H1 (cell line): ENCODE results near the gene GNAQ. TPM values are rescaled to one million over a fixed set of nuclear protein-coding genes. Genes with fewer than 3 reads are reported as not detected.

ENCODE experiments used
- CTCF ChIA-PET: fragments of 300-600 bp; sonication (Branson Sonifier 250); formaldehyde crosslinking; loops from one replicate; lab custom pipeline; 2021; ENCODE audit not compliant: partially characterized antibody; lab: Charles Lee
- POLR2A ChIA-PET: fragments of 300-600 bp; sonication (Branson Sonifier 250); formaldehyde crosslinking; loops from one replicate; lab custom pipeline; 2021; ENCODE audit warnings: inconsistent platforms; ENCODE audit not compliant: partially characterized antibody; lab: Charles Lee
- DNase-seq, 2 experiments: peaks; one replicate each; pipeline versions ENCODE4 v3.0.0 to v3.0.0-alpha.2; 2010 to 2022; ENCODE audit warnings: low spot score in 2 of 2, low read depth in 1 of 2, mixed read lengths in 1 of 2
- FAIRE-seq: peaks from 2 replicates; lab custom pipeline; 2011; peaks lifted over from hg19 to GRCh38; lab: Jason Lieb, UNC
- H2AFZ ChIP-seq: 2 replicates; pipeline ENCODE4 v1.8.1; 2012; ENCODE audit warnings: low read length, inconsistent platforms
- H2AK5ac ChIP-seq: 2 replicates; pipeline ENCODE4 v1.6.1; 2013; ENCODE audit warnings: low read depth, low read length
- H2BK120ac ChIP-seq: replicated peaks from 2 replicates; pipeline ENCODE3; 2013; ENCODE audit warnings: low read depth, low read length, inconsistent platforms
- H2BK12ac ChIP-seq: 2 replicates; pipeline ENCODE4 v1.6.1; 2013; ENCODE audit warnings: low read depth, low read length
- H2BK15ac ChIP-seq: 2 replicates; pipeline ENCODE4 v1.6.1; 2013; ENCODE audit warnings: low read length
- H2BK20ac ChIP-seq: 2 replicates; pipeline ENCODE4 v1.6.1; 2013; ENCODE audit warnings: low read length
- H2BK5ac ChIP-seq: 2 replicates; pipeline ENCODE4 v1.6.1; 2013; ENCODE audit warnings: low read depth, low read length
- H3K14ac ChIP-seq: 2 replicates; pipeline ENCODE4 v1.6.1; 2013; ENCODE audit warnings: inconsistent platforms; ENCODE audit not compliant: insufficient read length
- H3K18ac ChIP-seq: 2 replicates; pipeline ENCODE4 v1.6.1; 2013; ENCODE audit warnings: low read length; ENCODE audit errors: extremely low read depth
- H3K23ac ChIP-seq: 2 replicates; pipeline ENCODE4 v1.6.1; 2013; ENCODE audit warnings: inconsistent platforms; ENCODE audit not compliant: insufficient read length
- H3K23me2 ChIP-seq: 2 replicates; pipeline ENCODE4 v1.6.1; 2013; ENCODE audit warnings: low read depth, low read length
- H3K27ac ChIP-seq: 2 replicates; pipeline ENCODE4 v1.6.1; 2011; ENCODE audit warnings: low read depth, low read length, inconsistent platforms
- H3K27me3 ChIP-seq, 4 experiments: replicated peaks in 1 of 4; 1 replicate in 1 of 4; 2 replicates in 3 of 4; pipeline versions ENCODE4 v1.6.1 to v1.8.1; 2011 to 2013; ENCODE audit warnings: low read length in 3 of 4, mild to moderate bottlenecking in 3 of 4, inconsistent platforms in 2 of 4, mixed read lengths in 2 of 4, moderate library complexity in 1 of 4; ENCODE audit not compliant: control insufficient read depth in 3 of 4, insufficient read depth in 3 of 4; ENCODE audit errors: extremely low read depth in 1 of 4
- H3K36me3 ChIP-seq, 4 experiments: 2 replicates each; pipeline versions ENCODE4 v1.6.1 to v1.8.1; 2011 to 2013; ENCODE audit warnings: mild to moderate bottlenecking in 4 of 4, low read length in 3 of 4, moderate library complexity in 2 of 4, control low read depth in 1 of 4, inconsistent platforms in 1 of 4; ENCODE audit not compliant: insufficient read depth in 4 of 4, control insufficient read depth in 2 of 4
- H3K4ac ChIP-seq: replicated peaks from 2 replicates; pipeline ENCODE3; 2013; ENCODE audit warnings: low read length, low read depth, mixed read lengths, inconsistent platforms; ENCODE audit not compliant: insufficient read length
- H3K4me1 ChIP-seq, 4 experiments: replicated peaks in 1 of 4; 1 replicate in 1 of 4; 2 replicates in 3 of 4; pipeline versions ENCODE4 v1.6.1 to v1.8.1; 2011 to 2013; ENCODE audit warnings: low read length in 3 of 4, inconsistent platforms in 2 of 4, mixed read lengths in 1 of 4; ENCODE audit not compliant: insufficient read depth in 4 of 4, control insufficient read depth in 3 of 4
- H3K4me2 ChIP-seq, 2 experiments: 2 replicates each; pipeline versions ENCODE4 v1.6.1 to v1.8.1; 2011 to 2013; ENCODE audit warnings: low read depth in 2 of 2, low read length in 2 of 2, control low read depth in 1 of 2, inconsistent platforms in 1 of 2, mild to moderate bottlenecking in 1 of 2; ENCODE audit not compliant: insufficient read depth in 1 of 2
- H3K4me3 ChIP-seq, 4 experiments: fragments of 200-600, 300-600 bp in 1 of 4; sonication (generic), shearing (Covaris generic), sonication (Bioruptor Twin) in 1 of 4; 2 replicates each; pipeline versions ENCODE4 v1.5.1 to v1.8.1; 2011 to 2016; ENCODE audit warnings: low read length in 4 of 4, low read depth in 3 of 4, control low read depth in 2 of 4, inconsistent platforms in 2 of 4, mild to moderate bottlenecking in 2 of 4, mixed read lengths in 1 of 4, moderate library complexity in 1 of 4; ENCODE audit not compliant: insufficient read depth in 2 of 4; ENCODE audit errors: extremely low read depth in 1 of 4
- H3K56ac ChIP-seq: replicated peaks from 2 replicates; pipeline ENCODE3; 2013; ENCODE audit warnings: low read depth, mild to moderate bottlenecking, mixed read lengths, low read length, inconsistent platforms; ENCODE audit not compliant: insufficient read length
- H3K79me1 ChIP-seq: 2 replicates; pipeline ENCODE4 v1.6.1; 2013; ENCODE audit warnings: low read depth, low read length, control low read depth
- H3K79me2 ChIP-seq, 2 experiments: 2 replicates each; pipeline versions ENCODE4 v1.6.1 to v1.8.1; 2012 to 2013; ENCODE audit warnings: low read length in 2 of 2, mild to moderate bottlenecking in 2 of 2, inconsistent platforms in 1 of 2; ENCODE audit not compliant: insufficient read depth in 2 of 2, control insufficient read depth in 1 of 2
- H3K9ac ChIP-seq, 4 experiments: replicated peaks in 1 of 4; 1 replicate in 1 of 4; 2 replicates in 3 of 4; pipeline versions ENCODE4 v1.6.1 to v1.8.1; 2011 to 2013; ENCODE audit warnings: low read depth in 3 of 4, low read length in 3 of 4, control low read depth in 2 of 4, mild to moderate bottlenecking in 2 of 4, moderate library complexity in 2 of 4, inconsistent platforms in 1 of 4; ENCODE audit errors: extremely low read depth in 1 of 4
- H3K9me3 ChIP-seq, 2 experiments: 2 replicates each; pipeline versions ENCODE4 v1.6.1 to v1.8.1; 2012 to 2013; ENCODE audit warnings: mild to moderate bottlenecking in 2 of 2, moderate library complexity in 2 of 2, control low read depth in 1 of 2, inconsistent platforms in 1 of 2, low read depth in 1 of 2, low read length in 1 of 2, mixed read lengths in 1 of 2; ENCODE audit not compliant: insufficient read depth in 2 of 2
- H4K20me1 ChIP-seq, 2 experiments: replicated peaks in 1 of 2; 2 replicates each; pipeline versions ENCODE3 to v1.8.1; 2011 to 2013; ENCODE audit warnings: inconsistent platforms in 2 of 2, low read length in 2 of 2, mild to moderate bottlenecking in 1 of 2; ENCODE audit not compliant: insufficient read depth in 2 of 2, control insufficient read depth in 1 of 2
- H4K5ac ChIP-seq: 2 replicates; pipeline ENCODE4 v1.6.1; 2013; ENCODE audit warnings: low read length, low read depth, mixed read lengths, inconsistent platforms; ENCODE audit not compliant: insufficient read length
- H4K8ac ChIP-seq: 2 replicates; pipeline ENCODE4 v1.8.0; 2013; ENCODE audit warnings: mild to moderate bottlenecking, moderate library complexity, low read length, inconsistent platforms; ENCODE audit not compliant: insufficient read depth; ENCODE audit errors: extremely low read depth
- H4K91ac ChIP-seq: replicated peaks from 2 replicates; pipeline ENCODE3; 2013; ENCODE audit warnings: low read length, mixed read lengths, inconsistent platforms; ENCODE audit not compliant: insufficient read length
- JUN ChIP-seq: IDR thresholded peaks from 2 replicates; pipeline ENCODE4 v1.6.1; 2011; ENCODE audit warnings: low read depth, mild to moderate bottlenecking, improper control_type of control experiment, low read length
- KDM4A ChIP-seq: IDR thresholded peaks from one replicate; pipeline ENCODE4 v1.7.1; 2012; ENCODE audit warnings: low read depth, mild to moderate bottlenecking, moderate library complexity, low read length, inconsistent platforms; ENCODE audit not compliant: severe bottlenecking
- MAFK ChIP-seq: IDR thresholded peaks from 2 replicates; pipeline ENCODE4 v1.6.1; 2012; ENCODE audit warnings: low read depth, mild to moderate bottlenecking, improper control_type of control experiment, low read length
- NANOG ChIP-seq: IDR thresholded peaks from 2 replicates; pipeline ENCODE4 v1.6.1; 2011; ENCODE audit warnings: low read length, low read depth, mild to moderate bottlenecking, inconsistent platforms; ENCODE audit not compliant: insufficient read depth, poor library complexity, severe bottlenecking
- NRF1 ChIP-seq: IDR thresholded peaks from 2 replicates; pipeline ENCODE4 v1.6.1; 2011; ENCODE audit warnings: mild to moderate bottlenecking, low read depth, low read length, improper control_type of control experiment
- POLR2A ChIP-seq, 2 experiments: IDR thresholded peaks; 1 replicate in 1 of 2; 2 replicates in 1 of 2; pipeline ENCODE4 v1.6.1; 2011; ENCODE audit warnings: low read depth in 2 of 2, low read length in 2 of 2, mild to moderate bottlenecking in 2 of 2; ENCODE audit errors: control extremely low read depth in 1 of 2
- SP1 ChIP-seq: IDR thresholded peaks from 2 replicates; pipeline ENCODE4 v1.6.1; 2011; ENCODE audit warnings: low read depth, low read length
- TAF1 ChIP-seq: IDR thresholded peaks from 2 replicates; pipeline ENCODE4 v1.6.1; 2011; ENCODE audit warnings: mild to moderate bottlenecking, low read depth, low read length
- TEAD4 ChIP-seq: IDR thresholded peaks from 2 replicates; pipeline ENCODE4 v1.6.1; 2012; ENCODE audit warnings: low read depth, low read length, inconsistent platforms, mixed read lengths
- WGBS, 2 experiments: shearing (Covaris generic) in 1 of 2; methylation state at CpG; one replicate each; pipeline versions ENCODE4 v1.1.6 to v1.1.7; 2013 to 2015; ENCODE audit warnings: low lambda C conversion rate in 2 of 2, mixed read lengths in 2 of 2, inconsistent platforms in 1 of 2, low coverage in 1 of 2, missing lambda C conversion rate in 1 of 2; ENCODE audit not compliant: insufficient replicate concordance in 2 of 2, insufficient coverage in 1 of 2, insufficient read length in 1 of 2; ENCODE audit errors: extremely low coverage in 1 of 2, missing lambda C conversion rate in 1 of 2; 5-methylcytosine and 5-hydroxymethylcytosine counted together
- polyA plus RNA-seq, 7 experiments: library from polyadenylated mRNA; depleted of rRNA in 3 of 7; stranded (reverse) in 5 of 7; unstranded in 2 of 7; fragments of >200 nt in 5 of 7; fragments of 200-250 nt in 2 of 7; gene quantifications; 1 replicate in 5 of 7; 2 replicates in 1 of 7; 4 replicates in 1 of 7; pipeline versions ENCODE4 v1.2.1 to v1.2.3, GENCODE V29; 2011 to 2013; ENCODE audit warnings: missing spikeins in 2 of 7, mixed read lengths in 2 of 7
- total RNA-seq: library from RNA; stranded (reverse); fragmentation: NEBNext Ultra II Directional; extraction: Animal tissue kit (Norgen Biotek cat#: 25700); gene quantifications from 2 replicates; pipeline ENCODE4 v1.2.1, GENCODE V29; 2021

GNAQ gene
- total and polyA plus RNA-seq, 2 of the 8 experiments (the other 6 are each of a cell fraction or from before 2014, with no cell fraction given): 22.8 to 63.8 TPM

DNA sequence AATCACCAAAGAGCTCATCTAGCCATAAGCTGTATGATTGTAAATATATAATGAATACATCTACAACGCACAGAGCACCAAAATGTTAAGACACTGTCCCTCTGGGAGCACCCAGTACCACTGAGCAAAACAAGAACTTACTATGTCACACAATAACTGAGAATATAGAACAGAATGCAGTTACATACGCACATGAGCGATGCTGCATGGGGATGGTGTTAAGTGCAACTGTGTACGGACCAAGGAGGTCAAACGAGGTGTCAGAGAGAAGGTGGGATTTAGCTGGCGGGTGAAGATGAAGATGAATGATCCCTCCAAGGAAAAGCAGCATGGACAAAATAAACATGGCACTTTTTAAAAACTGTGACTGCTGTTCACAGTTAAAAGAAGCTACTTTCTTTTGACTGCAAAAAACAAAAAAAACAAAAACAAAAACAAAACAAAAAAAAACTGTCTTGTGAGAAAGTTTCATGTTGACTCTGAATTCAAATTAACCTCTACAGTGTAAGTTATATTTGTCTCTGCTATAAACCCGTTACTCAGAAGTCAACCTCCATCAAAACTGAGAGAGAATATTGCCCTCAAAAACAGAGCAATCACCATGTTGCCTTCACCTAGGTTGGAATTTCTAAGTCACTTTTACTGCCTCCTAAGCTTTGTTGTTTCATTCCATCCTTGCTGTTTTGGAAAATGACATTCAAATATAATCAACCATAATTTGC lies 213.9 kb downstream of the GNAQ start:
- 90% methylated on average over 7 of the region's 7 CpGs; no CpG with 5 or more reads in 1 of the 2 experiments for WGBS, 2 experiments
- no peak overlapping the region for H3K14ac ChIP-seq

More for the DNA sequence above, 213.9 kb downstream of the GNAQ start:
- no peak for TF ChIP-seq NRF1
- TF ChIP-seq TAF1: no peak
- no peak for TF ChIP-seq KDM4A
- no peak for TF ChIP-seq JUN
- no peak for TF ChIP-seq SP1
- TF ChIP-seq TEAD4: no peak
- no peak for TF ChIP-seq NANOG
- TF ChIP-seq MAFK: no peak
- no peak for TF ChIP-seq POLR2A (IDR thresholded peaks at IDR 0.05; ENCODE audit: control extremely low read depth in 1 of 2, low read depth in 2 of 2, low read length in 2 of 2)
- TF ChIP-seq, all 59 proteins: peak for 0
- Histone ChIP-seq H3K23ac (no peak overlapping the region), H3K18ac (no peak overlapping the region), H2BK12ac (no peak overlapping the region), H3K4me3 (no peak overlapping the region), H3K79me1 (no peaks in the 10 kb centered on the region; the same call in 1 of the 2 replicates), H3K27me3 (no peaks in the 10 kb centered on the region), H4K5ac (no peak overlapping the region), H3K36me3 (peaks cover 0 to 3% (median 0%) of the 10 kb centered on the region in 4 experiments; a peak in 1 of 8 replicates), H2BK5ac (no peak overlapping the region), H3K4ac (no peak overlapping the region), H3K4me2 (no peak overlapping the region), H2AK5ac (peak overlapping the region; percentile 33; the same call in 1 of the 2 replicates), H4K91ac (no peak overlapping the region), H3K9ac (peak overlapping the region in 1 of 4 experiments; percentile 50; a peak in 1 of 7 replicates), H2BK120ac (no peak overlapping the region), H3K79me2 (no peaks in the 10 kb centered on the region; a peak in 1 of 4 replicates), H2BK20ac (no peak overlapping the region), H3K56ac (no peak overlapping the region), H2AFZ (no peak overlapping the region), H3K23me2 (no peaks in the 10 kb centered on the region), H4K20me1 (no peaks in the 10 kb centered on the region), H3K27ac (no peak overlapping the region), H2BK15ac (no peak overlapping the region), H4K8ac (no peak overlapping the region), H3K9me3 (no peaks in the 10 kb centered on the region), H3K4me1 (no peaks in the 10 kb centered on the region)
- peak; percentile 32 for FAIRE-seq
- DNase-seq: no peak
- ChIA-PET POLR2A (no interaction called here), CTCF (interaction anchor here (1.0 to 1.3 kb wide), 3 partner anchors 18 to 218 kb away, joined by 3 read pairs; no protein-coding TSS in a partner anchor)
